RWPE2 (cell line): ENCODE measurements around the gene ANKRD6.

Experiments used
- ATAC-seq: fragments of 200-7000 bp; cut with Tn5 transposase; 3 replicates; pipeline ENCODE4 v1.9.1; 2021; ENCODE audit warnings: low read depth
- DNase-seq: peaks from one replicate; pipeline ENCODE4 v3.0.0-alpha.2; 2020; ENCODE audit warnings: low spot score
- H3K27ac ChIP-seq: fragments of 450-650 bp; 2 replicates; pipeline ENCODE4 v1.5.1; 2017; ENCODE audit warnings: mild to moderate bottlenecking; ENCODE audit not compliant: poor library complexity, severe bottlenecking
- H3K27me3 ChIP-seq: fragments of 250-450 bp; sonication (Bioruptor Pico); 2 replicates; pipeline ENCODE4 v1.5.1; 2021; ENCODE audit warnings: mild to moderate bottlenecking, moderate library complexity; ENCODE audit not compliant: insufficient read depth, poor library complexity, severe bottlenecking
- H3K36me3 ChIP-seq: fragments of 250-450 bp; sonication (Bioruptor Pico); 2 replicates; pipeline ENCODE4 v1.5.1; 2020; ENCODE audit warnings: low read depth, mild to moderate bottlenecking, moderate library complexity
- H3K4me1 ChIP-seq: fragments of 250-450 bp; sonication (Bioruptor Pico); 2 replicates; pipeline ENCODE4 v1.5.1; 2021; ENCODE audit warnings: mild to moderate bottlenecking, moderate library complexity; ENCODE audit not compliant: insufficient read depth, poor library complexity, severe bottlenecking
- H3K4me3 ChIP-seq: fragments of 250-450 bp; sonication (Bioruptor Pico); 2 replicates; pipeline ENCODE4 v1.5.1; 2021; ENCODE audit warnings: mild to moderate bottlenecking, moderate library complexity; ENCODE audit not compliant: severe bottlenecking
- H3K9me3 ChIP-seq: fragments of 250-450 bp; sonication (Bioruptor Pico); 2 replicates; pipeline ENCODE4 v1.5.1; 2021; ENCODE audit warnings: mild to moderate bottlenecking, moderate library complexity; ENCODE audit not compliant: severe bottlenecking
- CTCF ChIP-seq: fragments of 450-650 bp; IDR thresholded peaks from one replicate; pipeline ENCODE4 v1.5.1; 2017; ENCODE audit warnings: mild to moderate bottlenecking, moderate library complexity; ENCODE audit not compliant: poor library complexity, severe bottlenecking

The ANKRD6 gene

DNA sequence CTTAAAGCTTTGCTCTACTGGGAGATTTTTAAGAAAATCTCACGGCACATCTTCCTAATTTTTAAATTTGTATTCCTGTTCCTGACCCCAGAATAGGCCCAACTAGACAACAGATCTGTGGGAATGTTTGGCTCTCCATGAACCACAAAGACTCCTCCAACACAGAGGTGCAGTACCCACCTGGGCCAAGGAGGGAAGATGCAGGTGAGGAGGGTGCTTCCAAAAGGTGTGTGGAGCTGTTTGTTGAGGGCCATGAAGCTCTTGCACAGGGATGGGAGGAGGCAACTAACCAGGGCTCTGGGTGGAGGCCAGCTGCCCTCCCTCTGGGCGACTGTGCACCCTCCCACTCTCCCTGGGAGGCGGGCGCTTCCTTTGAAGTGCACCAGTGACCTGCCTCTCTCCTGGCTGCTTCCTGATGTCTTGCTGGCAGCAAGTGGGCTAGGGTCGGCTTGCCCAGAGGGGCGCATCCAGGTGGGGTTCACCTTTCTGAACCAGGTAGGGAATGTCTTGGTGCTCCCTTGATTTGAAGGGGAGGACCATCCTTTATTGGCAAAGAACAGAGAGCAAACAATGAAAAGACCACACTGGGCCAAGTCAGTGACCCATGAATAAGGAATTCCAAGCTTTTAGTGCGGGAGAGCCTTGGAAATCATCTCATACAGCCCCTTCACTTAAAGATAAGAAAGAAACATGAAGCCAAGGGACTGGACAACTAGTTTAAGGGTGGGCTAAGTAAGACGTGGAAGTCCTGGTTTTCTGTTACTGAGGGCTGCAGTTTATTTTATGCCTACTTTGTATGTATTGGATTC lies 76.0 kb downstream of the ANKRD6 start:
- ATAC-seq: peak; percentile 27; the same call in 1 of the 3 replicates
- no peak for DNase-seq

GRCh38 chr6:89509777-89510281 lies 76.9 kb downstream of the ANKRD6 start:
- TF ChIP-seq CTCF: no peak
- no peak for DNase-seq
- no peaks in the 10 kb centered on the region for H3K27me3 ChIP-seq
- peak; percentile 52; the same call in 2 of the 3 replicates for ATAC-seq
- no peak overlapping the region for H3K27ac ChIP-seq
- no peaks in the 10 kb centered on the region for H3K36me3 ChIP-seq
- peaks cover 5% of the 10 kb centered on the region for H3K4me1 ChIP-seq
- H3K4me3 ChIP-seq: no peak overlapping the region
- H3K9me3 ChIP-seq: no peaks in the 10 kb centered on the region

More for the DNA sequence above, 76.0 kb downstream of the ANKRD6 start:
- Histone ChIP-seq H3K4me1 (peaks cover 5% of the 10 kb centered on the region), H3K27me3 (no peaks in the 10 kb centered on the region), H3K9me3 (no peaks in the 10 kb centered on the region), H3K27ac (no peak overlapping the region), H3K4me3 (no peak overlapping the region), H3K36me3 (no peaks in the 10 kb centered on the region)
- TF ChIP-seq CTCF: no peak

DNA sequence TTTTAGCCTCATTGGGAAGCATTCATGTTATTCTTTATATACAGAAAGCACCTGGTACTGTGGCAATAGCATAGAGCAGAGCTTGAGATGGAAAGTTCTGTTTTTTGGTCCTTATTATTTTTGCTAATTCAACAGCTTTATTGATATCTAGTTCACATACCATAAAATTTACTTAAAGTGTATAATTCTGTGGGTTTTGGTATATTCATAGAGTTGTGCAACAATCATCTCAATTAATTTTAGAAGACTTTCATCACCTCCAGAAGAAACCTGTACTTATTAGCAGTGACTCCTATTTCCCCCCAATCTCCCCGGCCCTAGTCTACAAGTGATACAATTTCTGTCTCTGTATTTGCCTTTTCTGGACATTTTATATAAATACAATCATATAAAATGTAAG lies 77.4 kb downstream of the ANKRD6 start:
- DNase-seq: no peak
- Histone ChIP-seq H3K4me1 (peaks cover 5% of the 10 kb centered on the region), H3K27me3 (no peaks in the 10 kb centered on the region), H3K4me3 (no peak overlapping the region), H3K36me3 (no peaks in the 10 kb centered on the region), H3K27ac (no peak overlapping the region), H3K9me3 (no peaks in the 10 kb centered on the region)
- no peak for ATAC-seq
- no peak for TF ChIP-seq CTCF

GRCh38 chr6:89518352-89519055 lies 85.6 kb downstream of the ANKRD6 start:
- DNase-seq (no peak), ATAC-seq (no peak)
- TF ChIP-seq CTCF: no peak
- H3K4me3 ChIP-seq: no peak overlapping the region
- no peaks in the 10 kb centered on the region for H3K9me3 ChIP-seq
- no peak overlapping the region for H3K27ac ChIP-seq
- H3K4me1 ChIP-seq: no peaks in the 10 kb centered on the region
- H3K36me3 ChIP-seq: no peaks in the 10 kb centered on the region
- H3K27me3 ChIP-seq: no peaks in the 10 kb centered on the region
